H1 (cell line): ENCODE data around the gene ZIC1. TPM values are rescaled to one million over a fixed set of nuclear protein-coding genes. Genes with fewer than 3 reads are reported as not detected.

ENCODE experiments used
- CTCF ChIA-PET: fragments of 300-600 bp; sonication (Branson Sonifier 250); formaldehyde crosslinking; loops from one replicate; lab custom pipeline; 2021; ENCODE audit not compliant: partially characterized antibody; lab: Charles Lee
- POLR2A ChIA-PET: fragments of 300-600 bp; sonication (Branson Sonifier 250); formaldehyde crosslinking; loops from one replicate; lab custom pipeline; 2021; ENCODE audit warnings: inconsistent platforms; ENCODE audit not compliant: partially characterized antibody; lab: Charles Lee
- DNase-seq, 2 experiments: peaks; one replicate each; pipeline versions ENCODE4 v3.0.0 to v3.0.0-alpha.2; 2010 to 2022; ENCODE audit warnings: low spot score in 2 of 2, low read depth in 1 of 2, mixed read lengths in 1 of 2
- FAIRE-seq: peaks from 2 replicates; lab custom pipeline; 2011; peaks lifted over from hg19 to GRCh38; lab: Jason Lieb, UNC
- H2AFZ ChIP-seq: 2 replicates; pipeline ENCODE4 v1.8.1; 2012; ENCODE audit warnings: low read length, inconsistent platforms
- H2AK5ac ChIP-seq: 2 replicates; pipeline ENCODE4 v1.6.1; 2013; ENCODE audit warnings: low read depth, low read length
- H2BK120ac ChIP-seq: replicated peaks from 2 replicates; pipeline ENCODE3; 2013; ENCODE audit warnings: low read depth, low read length, inconsistent platforms
- H2BK12ac ChIP-seq: 2 replicates; pipeline ENCODE4 v1.6.1; 2013; ENCODE audit warnings: low read depth, low read length
- H2BK15ac ChIP-seq: 2 replicates; pipeline ENCODE4 v1.6.1; 2013; ENCODE audit warnings: low read length
- H2BK20ac ChIP-seq: 2 replicates; pipeline ENCODE4 v1.6.1; 2013; ENCODE audit warnings: low read length
- H2BK5ac ChIP-seq: 2 replicates; pipeline ENCODE4 v1.6.1; 2013; ENCODE audit warnings: low read depth, low read length
- H3K14ac ChIP-seq: 2 replicates; pipeline ENCODE4 v1.6.1; 2013; ENCODE audit warnings: inconsistent platforms; ENCODE audit not compliant: insufficient read length
- H3K18ac ChIP-seq: 2 replicates; pipeline ENCODE4 v1.6.1; 2013; ENCODE audit warnings: low read length; ENCODE audit errors: extremely low read depth
- H3K23ac ChIP-seq: 2 replicates; pipeline ENCODE4 v1.6.1; 2013; ENCODE audit warnings: inconsistent platforms; ENCODE audit not compliant: insufficient read length
- H3K23me2 ChIP-seq: 2 replicates; pipeline ENCODE4 v1.6.1; 2013; ENCODE audit warnings: low read depth, low read length
- H3K27ac ChIP-seq: 2 replicates; pipeline ENCODE4 v1.6.1; 2011; ENCODE audit warnings: low read depth, low read length, inconsistent platforms
- H3K27me3 ChIP-seq, 4 experiments: replicated peaks in 1 of 4; 1 replicate in 1 of 4; 2 replicates in 3 of 4; pipeline versions ENCODE4 v1.6.1 to v1.8.1; 2011 to 2013; ENCODE audit warnings: low read length in 3 of 4, mild to moderate bottlenecking in 3 of 4, inconsistent platforms in 2 of 4, mixed read lengths in 2 of 4, moderate library complexity in 1 of 4; ENCODE audit not compliant: control insufficient read depth in 3 of 4, insufficient read depth in 3 of 4; ENCODE audit errors: extremely low read depth in 1 of 4
- H3K36me3 ChIP-seq, 4 experiments: 2 replicates each; pipeline versions ENCODE4 v1.6.1 to v1.8.1; 2011 to 2013; ENCODE audit warnings: mild to moderate bottlenecking in 4 of 4, low read length in 3 of 4, moderate library complexity in 2 of 4, control low read depth in 1 of 4, inconsistent platforms in 1 of 4; ENCODE audit not compliant: insufficient read depth in 4 of 4, control insufficient read depth in 2 of 4
- H3K4ac ChIP-seq: replicated peaks from 2 replicates; pipeline ENCODE3; 2013; ENCODE audit warnings: low read length, low read depth, mixed read lengths, inconsistent platforms; ENCODE audit not compliant: insufficient read length
- H3K4me1 ChIP-seq, 4 experiments: replicated peaks in 1 of 4; 1 replicate in 1 of 4; 2 replicates in 3 of 4; pipeline versions ENCODE4 v1.6.1 to v1.8.1; 2011 to 2013; ENCODE audit warnings: low read length in 3 of 4, inconsistent platforms in 2 of 4, mixed read lengths in 1 of 4; ENCODE audit not compliant: insufficient read depth in 4 of 4, control insufficient read depth in 3 of 4
- H3K4me2 ChIP-seq, 2 experiments: 2 replicates each; pipeline versions ENCODE4 v1.6.1 to v1.8.1; 2011 to 2013; ENCODE audit warnings: low read depth in 2 of 2, low read length in 2 of 2, control low read depth in 1 of 2, inconsistent platforms in 1 of 2, mild to moderate bottlenecking in 1 of 2; ENCODE audit not compliant: insufficient read depth in 1 of 2
- H3K4me3 ChIP-seq, 4 experiments: fragments of 200-600, 300-600 bp in 1 of 4; sonication (generic), shearing (Covaris generic), sonication (Bioruptor Twin) in 1 of 4; 2 replicates each; pipeline versions ENCODE4 v1.5.1 to v1.8.1; 2011 to 2016; ENCODE audit warnings: low read length in 4 of 4, low read depth in 3 of 4, control low read depth in 2 of 4, inconsistent platforms in 2 of 4, mild to moderate bottlenecking in 2 of 4, mixed read lengths in 1 of 4, moderate library complexity in 1 of 4; ENCODE audit not compliant: insufficient read depth in 2 of 4; ENCODE audit errors: extremely low read depth in 1 of 4
- H3K56ac ChIP-seq: replicated peaks from 2 replicates; pipeline ENCODE3; 2013; ENCODE audit warnings: low read depth, mild to moderate bottlenecking, mixed read lengths, low read length, inconsistent platforms; ENCODE audit not compliant: insufficient read length
- H3K79me1 ChIP-seq: 2 replicates; pipeline ENCODE4 v1.6.1; 2013; ENCODE audit warnings: low read depth, low read length, control low read depth
- H3K79me2 ChIP-seq, 2 experiments: 2 replicates each; pipeline versions ENCODE4 v1.6.1 to v1.8.1; 2012 to 2013; ENCODE audit warnings: low read length in 2 of 2, mild to moderate bottlenecking in 2 of 2, inconsistent platforms in 1 of 2; ENCODE audit not compliant: insufficient read depth in 2 of 2, control insufficient read depth in 1 of 2
- H3K9ac ChIP-seq, 4 experiments: replicated peaks in 1 of 4; 1 replicate in 1 of 4; 2 replicates in 3 of 4; pipeline versions ENCODE4 v1.6.1 to v1.8.1; 2011 to 2013; ENCODE audit warnings: low read depth in 3 of 4, low read length in 3 of 4, control low read depth in 2 of 4, mild to moderate bottlenecking in 2 of 4, moderate library complexity in 2 of 4, inconsistent platforms in 1 of 4; ENCODE audit errors: extremely low read depth in 1 of 4
- H3K9me3 ChIP-seq, 2 experiments: 2 replicates each; pipeline versions ENCODE4 v1.6.1 to v1.8.1; 2012 to 2013; ENCODE audit warnings: mild to moderate bottlenecking in 2 of 2, moderate library complexity in 2 of 2, control low read depth in 1 of 2, inconsistent platforms in 1 of 2, low read depth in 1 of 2, low read length in 1 of 2, mixed read lengths in 1 of 2; ENCODE audit not compliant: insufficient read depth in 2 of 2
- H4K20me1 ChIP-seq, 2 experiments: replicated peaks in 1 of 2; 2 replicates each; pipeline versions ENCODE3 to v1.8.1; 2011 to 2013; ENCODE audit warnings: inconsistent platforms in 2 of 2, low read length in 2 of 2, mild to moderate bottlenecking in 1 of 2; ENCODE audit not compliant: insufficient read depth in 2 of 2, control insufficient read depth in 1 of 2
- H4K5ac ChIP-seq: 2 replicates; pipeline ENCODE4 v1.6.1; 2013; ENCODE audit warnings: low read length, low read depth, mixed read lengths, inconsistent platforms; ENCODE audit not compliant: insufficient read length
- H4K8ac ChIP-seq: 2 replicates; pipeline ENCODE4 v1.8.0; 2013; ENCODE audit warnings: mild to moderate bottlenecking, moderate library complexity, low read length, inconsistent platforms; ENCODE audit not compliant: insufficient read depth; ENCODE audit errors: extremely low read depth
- H4K91ac ChIP-seq: replicated peaks from 2 replicates; pipeline ENCODE3; 2013; ENCODE audit warnings: low read length, mixed read lengths, inconsistent platforms; ENCODE audit not compliant: insufficient read length
- ASH2L ChIP-seq: fragments of 200-600, 300-600 bp; sonication (generic); IDR thresholded peaks from one replicate; pipeline ENCODE4 v1.7.1; 2017; ENCODE audit warnings: low read length
- ATF3 ChIP-seq: IDR thresholded peaks from 2 replicates; pipeline ENCODE4 v1.6.1; 2011; ENCODE audit warnings: low read depth, mild to moderate bottlenecking, low read length; ENCODE audit not compliant: insufficient read depth
- BCL11A ChIP-seq, 2 experiments: IDR thresholded peaks; one replicate each; pipeline ENCODE4 v1.6.1; 2011; ENCODE audit warnings: low read depth in 2 of 2, low read length in 2 of 2, mild to moderate bottlenecking in 2 of 2
- CBX5 ChIP-seq: fragments of 300-800, 300-1000 bp; sonication (generic); IDR thresholded peaks from 2 replicates; pipeline ENCODE4 v1.7.1; 2016; ENCODE audit warnings: antibody characterized with exemption, low read length, low read depth
- EP300 ChIP-seq, 2 experiments: IDR thresholded peaks; 1 replicate in 1 of 2; 2 replicates in 1 of 2; pipeline ENCODE4 v1.6.1; 2011 to 2012; ENCODE audit warnings: low read depth in 2 of 2, low read length in 2 of 2, mild to moderate bottlenecking in 2 of 2, borderline replicate concordance in 1 of 2, inconsistent platforms in 1 of 2, moderate library complexity in 1 of 2
- HDAC6 ChIP-seq: IDR thresholded peaks from one replicate; pipeline ENCODE4 v1.7.1; 2012; ENCODE audit warnings: low read depth, mild to moderate bottlenecking, inconsistent platforms, low read length, moderate library complexity
- JUND ChIP-seq: IDR thresholded peaks from 2 replicates; pipeline ENCODE4 v1.6.1; 2011; ENCODE audit warnings: mild to moderate bottlenecking, improper control_type of control experiment, low read length
- KDM1A ChIP-seq: fragments of 200-600, 300-600 bp; sonication (generic); IDR thresholded peaks from 2 replicates; pipeline ENCODE4 v1.7.1; 2016; ENCODE audit warnings: mild to moderate bottlenecking, low read length, borderline replicate concordance
- SIRT6 ChIP-seq: IDR thresholded peaks from one replicate; pipeline ENCODE4 v1.7.1; 2012; ENCODE audit warnings: low read length, inconsistent platforms
- YY1 ChIP-seq: IDR thresholded peaks from 2 replicates; pipeline ENCODE4 v1.6.1; 2011; ENCODE audit warnings: low read depth, mild to moderate bottlenecking, low read length
- ZNF274 ChIP-seq: IDR thresholded peaks from 2 replicates; pipeline ENCODE4 v1.7.0; 2012; ENCODE audit warnings: low read length, borderline replicate concordance; ENCODE audit errors: extremely low read depth
- WGBS, 2 experiments: shearing (Covaris generic) in 1 of 2; methylation state at CpG; one replicate each; pipeline versions ENCODE4 v1.1.6 to v1.1.7; 2013 to 2015; ENCODE audit warnings: low lambda C conversion rate in 2 of 2, mixed read lengths in 2 of 2, inconsistent platforms in 1 of 2, low coverage in 1 of 2, missing lambda C conversion rate in 1 of 2; ENCODE audit not compliant: insufficient replicate concordance in 2 of 2, insufficient coverage in 1 of 2, insufficient read length in 1 of 2; ENCODE audit errors: extremely low coverage in 1 of 2, missing lambda C conversion rate in 1 of 2; 5-methylcytosine and 5-hydroxymethylcytosine counted together
- polyA plus RNA-seq, 7 experiments: library from polyadenylated mRNA; depleted of rRNA in 3 of 7; stranded (reverse) in 5 of 7; unstranded in 2 of 7; fragments of >200 nt in 5 of 7; fragments of 200-250 nt in 2 of 7; gene quantifications; 1 replicate in 5 of 7; 2 replicates in 1 of 7; 4 replicates in 1 of 7; pipeline versions ENCODE4 v1.2.1 to v1.2.3, GENCODE V29; 2011 to 2013; ENCODE audit warnings: missing spikeins in 2 of 7, mixed read lengths in 2 of 7
- total RNA-seq: library from RNA; stranded (reverse); fragmentation: NEBNext Ultra II Directional; extraction: Animal tissue kit (Norgen Biotek cat#: 25700); gene quantifications from 2 replicates; pipeline ENCODE4 v1.2.1, GENCODE V29; 2021

The ZIC1 gene
- total and polyA plus RNA-seq, 2 of the 8 experiments (the other 6 are each of a cell fraction or from before 2014, with no cell fraction given): 0.80 to 2.2 TPM

DNA sequence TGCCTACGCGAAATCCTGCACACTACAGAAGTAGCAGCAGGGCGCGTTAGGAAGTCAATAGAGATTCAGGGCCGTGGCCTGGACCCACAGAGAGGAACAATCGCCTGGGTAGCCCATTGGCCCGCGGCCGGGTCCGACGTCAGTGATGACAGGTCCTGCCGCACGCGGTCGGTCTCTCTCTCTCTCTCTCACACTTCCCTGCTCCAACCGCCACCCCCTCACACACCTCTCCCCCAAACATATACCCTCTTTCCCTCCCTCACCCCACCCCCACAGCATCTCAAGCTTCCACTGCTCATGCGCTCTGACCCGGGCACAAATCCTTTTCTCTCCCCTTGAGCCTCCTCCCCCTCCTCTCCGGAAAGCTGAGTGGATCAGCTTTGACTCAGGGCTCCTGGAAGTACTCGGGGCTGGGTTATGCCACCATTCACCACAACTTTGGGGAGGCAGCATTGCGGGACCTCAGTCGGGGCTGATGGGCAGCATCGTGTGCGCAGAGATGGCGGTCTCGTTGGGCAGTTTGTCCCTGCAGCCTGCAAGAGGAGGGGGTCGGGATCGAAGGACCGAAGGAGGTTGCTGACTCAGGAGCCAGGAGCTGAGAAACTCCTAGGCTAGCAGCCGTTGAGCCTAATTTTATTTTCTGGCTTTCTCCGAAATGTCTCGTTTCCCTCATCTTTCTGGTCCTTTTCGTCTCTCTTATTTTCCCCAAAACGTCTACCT is 11.8 kb upstream of the ZIC1 start:
- peak overlapping the region; percentile 89; the same call in 1 of the 2 replicates for H2BK5ac ChIP-seq
- POLR2A ChIA-PET: interaction anchor here (0.7 to 3.1 kb wide), 13 partner anchors 11 to 42 kb away, joined by 3 to 24 read pairs (median 4); no protein-coding TSS in a partner anchor
- peak overlapping the region; percentile 10 for H4K5ac ChIP-seq
- H2BK12ac ChIP-seq: peak overlapping the region; percentile 94
- H3K79me1 ChIP-seq: no peaks in the 10 kb centered on the region; the same call in 1 of the 2 replicates
- H3K14ac ChIP-seq: no peak overlapping the region
- H3K4me1 ChIP-seq: peaks cover 8 to 43% (median 22%) of the 10 kb centered on the region in 4 experiments
- H3K56ac ChIP-seq: no peak overlapping the region
- peaks cover 20% of the 10 kb centered on the region for H3K23me2 ChIP-seq
- H4K8ac ChIP-seq: peak overlapping the region; percentile 89; the same call in 1 of the 2 replicates
- no peaks in the 10 kb centered on the region for H3K79me2 ChIP-seq
- H3K9ac ChIP-seq: peak overlapping the region in 3 of 4 experiments; percentile 43 to 74 (median 62); a peak in 6 of 7 replicates
- peak overlapping the region; percentile 36 to 68 (median 52) for H3K4me3 ChIP-seq
- no peak overlapping the region for H3K27ac ChIP-seq
- FAIRE-seq (peak; percentile 19), DNase-seq (peak in 1 of 2 experiments; percentile 83)
- CTCF ChIA-PET: interaction anchor here (0.7 to 27.3 kb wide), 18 partner anchors 9 to 265 kb away, joined by 3 to 485 read pairs (median 4); partner anchors contain the start of gene ZIC4
- H3K36me3 ChIP-seq: no peaks in the 10 kb centered on the region
- H3K4me2 ChIP-seq: peak overlapping the region; percentile 77 to 95
- no peak overlapping the region for H3K23ac ChIP-seq
- peak overlapping the region; percentile 89; the same call in 1 of the 2 replicates for H2BK20ac ChIP-seq
- H3K9me3 ChIP-seq: no peaks in the 10 kb centered on the region
- no peak overlapping the region for H2BK15ac ChIP-seq
- H4K20me1 ChIP-seq: peaks cover 0 to 7% of the 10 kb centered on the region in 2 experiments
- peak overlapping the region; percentile 69 for H2AFZ ChIP-seq
- peaks cover 44 to 85% (median 78%) of the 10 kb centered on the region in 4 experiments for H3K27me3 ChIP-seq
- H3K18ac ChIP-seq: peak overlapping the region; percentile 88
- no peak overlapping the region; the same call in 1 of the 2 replicates for H2AK5ac ChIP-seq
- no peak overlapping the region for H3K4ac ChIP-seq
- H2BK120ac ChIP-seq: no peak overlapping the region
- 3% methylated on average over 23 of the region's 34 CpGs; no CpG with 5 or more reads in 1 of the 2 experiments for WGBS, 2 experiments
- peak overlapping the region; percentile 58 for H4K91ac ChIP-seq
- TF ChIP-seq EP300 (IDR thresholded peaks at IDR 0.05; ENCODE audit: borderline replicate concordance in 1 of 2, low read depth in 2 of 2, low read length in 2 of 2): no peak
- TF ChIP-seq HDAC6: no peak
- no peak for TF ChIP-seq ATF3
- TF ChIP-seq KDM1A: no peak
- TF ChIP-seq CBX5: no peak
- TF ChIP-seq ZNF274: no peak
- peak; percentile 27; the same call in 1 of the 2 replicates for TF ChIP-seq YY1
- no peak for TF ChIP-seq SIRT6
- TF ChIP-seq JUND: peak; percentile 42; the same call in 1 of the 2 replicates
- no peak for TF ChIP-seq BCL11A (IDR thresholded peaks at IDR 0.05; ENCODE audit: low read depth in 2 of 2, low read length in 2 of 2)
- TF ChIP-seq ASH2L: peak; percentile 80
